ENCODE results near the gene DSCAM.
"Not testable (repeated sequence)": the region's sequence is repeated elsewhere in the genome, so short reads cannot be mapped to it uniquely, and the experiment has no call there.

The DSCAM gene

DNA sequence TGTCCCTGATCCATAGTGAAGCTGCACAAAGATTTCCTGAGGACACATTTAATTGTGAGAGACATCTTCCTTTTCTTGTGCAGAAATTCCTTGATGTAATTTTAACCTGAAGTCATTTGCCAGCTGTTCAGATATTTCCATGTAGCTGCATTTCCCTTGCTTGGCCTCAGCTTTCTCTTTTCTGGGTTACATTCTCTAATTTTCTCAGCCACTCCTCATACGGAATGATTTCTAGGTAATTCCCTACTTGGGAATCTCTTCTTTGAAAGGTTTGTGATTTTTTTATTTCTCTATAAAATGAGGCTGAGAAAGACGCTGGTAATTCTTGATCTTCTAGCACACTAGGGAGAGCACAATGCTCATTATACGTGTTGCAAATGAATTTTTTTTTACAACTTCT is 780.7 kb downstream of the DSCAM start:
- no peak for DNase-seq

DNA sequence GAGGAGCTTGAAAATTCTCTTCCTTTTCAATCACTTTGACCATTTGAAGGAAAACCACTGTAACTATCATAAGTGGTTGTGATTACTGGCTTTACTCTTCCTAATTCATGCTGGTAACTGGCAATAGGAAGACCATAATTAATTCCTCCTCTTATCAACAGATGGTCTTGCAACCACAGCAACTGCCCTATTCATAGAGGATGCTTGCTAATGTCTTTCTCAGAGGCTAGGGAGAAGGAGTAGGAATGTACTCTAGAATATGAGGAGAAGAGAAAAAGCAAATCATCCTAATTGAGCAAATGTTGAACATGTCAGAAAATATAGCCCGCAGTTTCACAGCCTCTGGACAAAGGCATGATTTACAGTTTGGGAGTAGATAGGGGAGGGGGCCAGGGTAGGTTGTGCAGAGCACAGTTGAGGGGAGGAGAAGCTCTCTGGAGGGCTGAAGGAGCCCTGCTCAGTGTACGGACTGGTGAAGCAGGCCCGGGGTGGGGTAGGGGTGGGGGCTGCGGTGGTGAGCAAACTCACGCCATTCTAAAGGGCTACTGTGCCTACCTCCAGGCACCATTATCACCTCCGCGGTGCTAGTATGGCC is 786.8 kb downstream of the DSCAM start:
- DNase-seq = peak; percentile 24

GRCh38 chr21:40057331-40057730 is 789.6 kb downstream of the DSCAM start:
- DNase-seq = no peak

DNA sequence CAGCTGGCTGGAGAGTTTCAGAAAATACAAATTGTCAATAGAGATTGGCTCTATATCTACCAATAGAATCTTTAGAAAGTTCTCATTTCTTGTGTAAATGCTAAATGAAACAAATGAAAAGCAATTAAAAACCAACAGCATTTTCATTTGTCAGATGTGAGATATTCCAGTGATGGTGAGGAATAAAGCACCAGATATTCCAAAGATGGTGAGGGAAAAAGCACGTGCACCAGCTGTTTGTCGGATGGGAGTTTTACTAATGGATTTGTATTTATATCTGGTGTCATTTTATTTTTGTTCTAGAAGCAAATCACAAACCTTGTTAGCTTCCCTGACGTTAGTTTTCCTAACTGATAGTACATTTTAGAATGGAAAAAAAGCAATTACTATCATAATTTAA is 790.9 kb downstream of the DSCAM start:
- no peak for DNase-seq

- peak; percentile 99 for DNase-seq
These were observed 792.6 kb downstream of the DSCAM start for GRCh38 chr21:40054403-40054802.

GRCh38 chr21:40053007-40053406 is 794.0 kb downstream of the DSCAM start:
- DNase-seq = peak; percentile 34

DNA sequence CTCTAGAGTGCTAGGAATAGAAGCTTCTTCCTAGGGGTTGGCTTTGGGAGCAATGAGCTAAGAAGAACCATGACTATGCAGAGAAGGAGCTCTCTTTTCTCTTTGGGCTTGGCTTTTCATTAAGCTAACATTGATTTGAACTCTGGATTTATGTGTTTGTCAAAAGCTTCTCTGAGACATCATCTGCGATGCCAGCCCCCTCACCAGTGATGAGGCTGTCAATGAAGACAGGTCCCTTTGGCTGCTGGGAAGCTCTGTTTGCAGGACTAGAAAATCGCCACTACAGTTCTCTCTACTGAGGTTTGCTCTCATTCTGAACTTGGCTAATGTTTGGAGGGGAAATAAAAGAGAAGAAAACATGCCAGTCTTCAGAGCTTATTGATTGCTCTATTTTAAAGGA is 794.7 kb downstream of the DSCAM start:
- DNase-seq = no peak

DNA sequence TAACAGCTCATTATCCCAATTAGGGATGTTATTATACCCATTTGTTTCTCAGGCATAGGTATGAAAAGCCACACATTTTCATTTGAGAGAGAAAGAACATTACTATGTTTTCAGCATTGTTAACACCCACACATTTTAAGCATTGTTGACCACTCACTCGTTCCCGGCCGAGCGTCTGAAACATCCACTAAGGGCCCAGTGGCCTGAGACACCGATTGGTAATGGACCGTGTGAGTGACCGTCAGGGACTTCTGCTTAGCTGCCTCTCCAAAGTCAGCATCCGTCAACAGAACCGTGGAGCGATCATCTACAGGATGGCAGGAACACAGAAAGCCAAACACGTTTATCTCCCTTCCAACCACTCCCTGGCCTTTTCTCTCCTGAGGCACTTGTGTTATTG is 795.2 kb downstream of the DSCAM start:
- DNase-seq = no peak

GRCh38 chr21:40049931-40050290 is 797.0 kb downstream of the DSCAM start:
- DNase-seq = no peak

DNA sequence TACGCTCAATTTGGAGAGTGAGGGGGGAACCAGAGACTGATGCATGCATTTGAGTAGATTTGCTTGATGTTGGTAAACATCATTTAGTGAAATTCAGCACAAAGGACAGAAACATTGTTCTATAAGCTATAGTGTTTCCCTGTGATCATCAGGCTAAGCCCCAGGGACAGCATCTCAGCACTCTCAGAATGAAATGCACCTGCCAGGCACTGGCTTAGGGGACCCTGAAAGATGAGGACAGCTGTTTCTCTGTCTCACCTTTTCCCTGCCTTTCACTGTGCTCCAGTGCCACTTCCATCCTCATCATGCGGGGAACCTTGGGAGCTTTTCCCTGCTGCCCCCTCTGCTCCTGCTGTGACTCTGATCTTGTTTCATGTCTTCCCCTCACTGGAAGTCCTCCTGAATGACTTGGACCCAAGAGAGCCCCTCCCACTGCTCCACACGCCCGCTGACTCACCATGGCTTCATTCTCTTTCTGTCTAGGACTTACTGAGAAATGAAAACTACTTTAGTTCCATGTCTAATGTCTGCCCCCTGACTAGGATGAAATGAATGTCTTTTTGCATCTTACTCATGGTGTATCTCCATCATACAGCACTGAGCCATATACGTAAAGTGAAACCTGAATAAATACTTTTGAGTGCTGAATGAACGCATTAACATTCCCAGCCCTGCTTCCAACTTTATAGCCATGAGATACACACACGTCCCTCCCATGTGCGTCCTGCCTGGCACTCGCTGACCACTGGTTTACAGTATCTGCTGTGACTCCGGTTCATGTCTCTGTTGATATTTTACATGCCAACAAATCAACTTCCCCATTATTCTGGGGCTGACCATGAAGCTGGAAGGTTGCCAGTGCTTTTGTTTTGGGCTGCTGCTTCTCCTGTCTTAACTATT is 797.7 kb downstream of the DSCAM start:
- DNase-seq = peak; percentile 32

- no peak for DNase-seq
These were observed 798.8 kb downstream of the DSCAM start for GRCh38 chr21:40047993-40048730.

DNA sequence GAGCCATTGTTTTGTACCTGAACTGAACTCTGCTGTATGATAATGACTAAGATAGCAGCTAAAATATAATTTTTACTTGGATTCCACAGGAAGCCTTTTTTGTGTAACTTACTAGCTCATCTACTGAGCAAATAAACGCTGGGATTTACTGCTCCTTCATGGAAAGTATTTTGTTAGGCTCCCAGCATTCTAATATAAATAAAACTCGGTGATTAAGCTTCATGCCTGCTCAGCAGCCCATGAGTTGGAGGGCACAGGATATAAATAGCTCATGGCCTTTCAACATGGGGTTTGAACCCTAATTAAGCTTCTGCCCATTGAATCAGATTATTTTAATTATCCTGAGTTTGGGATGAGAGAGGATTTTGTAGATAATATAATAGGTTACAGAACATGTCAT is 799.7 kb downstream of the DSCAM start:
- DNase-seq = no peak

DNA sequence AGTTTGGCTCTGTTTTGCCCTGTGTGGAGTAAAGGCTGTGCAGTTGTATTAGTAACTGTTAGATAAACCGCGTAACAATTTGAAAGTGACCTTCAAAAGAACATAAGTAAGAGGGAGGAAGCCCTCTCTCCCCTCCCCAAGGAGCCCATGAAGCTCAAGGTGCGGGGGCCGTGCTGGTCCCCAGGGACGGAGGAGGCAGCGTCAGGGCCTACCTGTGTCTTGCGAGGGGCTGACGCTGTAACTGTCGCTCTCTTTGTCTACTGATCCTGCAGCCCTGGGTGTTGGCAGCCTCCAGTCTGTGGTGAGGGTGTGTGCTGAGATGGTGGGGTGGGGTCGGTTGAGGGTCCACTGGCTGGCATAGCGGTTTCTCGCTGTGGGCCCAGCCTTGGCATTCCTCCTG is 803.1 kb downstream of the DSCAM start:
- no peak for DNase-seq

DNA sequence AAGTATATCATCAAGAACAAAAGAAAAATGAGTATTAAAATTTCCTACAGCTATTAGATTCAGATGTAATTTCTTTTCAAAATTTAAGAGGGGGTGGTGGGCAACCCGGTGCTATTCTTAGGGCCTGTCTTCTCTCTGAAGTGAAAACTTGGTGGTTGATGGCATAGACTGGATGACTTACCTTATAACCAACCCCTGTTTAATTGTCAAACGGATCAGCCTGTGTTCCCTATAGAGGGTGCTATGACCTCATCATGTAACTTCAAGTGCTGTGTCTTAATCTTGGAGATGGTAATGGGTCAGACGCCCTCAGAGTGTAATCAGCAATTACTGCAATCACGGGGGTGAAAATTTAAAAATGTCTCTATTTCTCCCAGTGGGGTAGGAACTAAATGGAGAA is 803.5 kb downstream of the DSCAM start:
- no peak for DNase-seq

GRCh38 chr21:40041446-40041845 is 805.5 kb downstream of the DSCAM start:
- DNase-seq = no peak

- DNase-seq = not testable (repeated sequence)
These were observed 813.7 kb downstream of the DSCAM start for GRCh38 chr21:40033156-40033782.

DNA sequence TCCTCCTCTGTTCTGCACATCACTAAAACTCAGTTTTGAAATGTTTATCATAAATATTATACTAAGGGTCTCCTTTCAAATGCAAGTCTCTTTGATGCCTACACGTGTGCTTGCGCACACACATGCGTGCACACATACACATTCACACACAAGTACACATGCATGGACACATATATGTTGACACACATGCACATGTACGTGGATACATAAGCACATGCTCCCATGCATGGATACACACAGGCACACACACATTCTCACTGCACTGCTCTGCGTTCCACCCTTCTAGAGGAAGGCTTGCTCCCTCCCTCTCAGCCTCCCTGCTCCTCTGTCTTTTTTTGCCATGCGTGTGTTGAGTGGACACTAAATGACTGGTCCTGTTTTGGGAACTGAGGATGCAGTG is 817.1 kb downstream of the DSCAM start:
- DNase-seq = no peak

- not testable (repeated sequence) for DNase-seq
These were observed 818.6 kb downstream of the DSCAM start for GRCh38 chr21:40028393-40028792.

- DNase-seq = no peak
These were observed 825.2 kb downstream of the DSCAM start for GRCh38 chr21:40021558-40022351.

- no peak for DNase-seq
These were observed 826.3 kb downstream of the DSCAM start for GRCh38 chr21:40020651-40021050.

- DNase-seq = peak; percentile 41
These were observed 828.0 kb downstream of the DSCAM start for GRCh38 chr21:40018871-40019475.

DNA sequence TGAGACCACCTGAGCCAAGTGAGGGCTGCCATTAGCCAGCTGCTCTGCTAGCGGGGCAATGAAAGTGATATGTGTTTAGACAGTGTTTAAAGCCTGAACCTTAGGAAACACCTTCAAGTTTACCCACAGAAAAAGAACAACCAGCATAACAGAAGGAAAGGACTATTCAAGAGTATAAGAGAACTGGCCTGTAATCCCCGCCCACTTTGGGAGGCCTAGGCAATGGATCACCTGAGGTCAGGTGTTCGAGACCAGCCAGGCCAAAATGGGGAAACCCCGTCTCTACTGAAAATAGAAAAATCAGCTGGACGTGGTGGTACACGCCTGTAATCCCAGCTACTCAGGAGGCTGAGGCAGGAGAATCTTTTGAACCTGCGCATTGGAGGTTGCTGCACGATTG is 830.3 kb downstream of the DSCAM start:
- no peak for DNase-seq
